GM21576 (cell line): ENCODE measurements around the gene TRIM60.
"Not testable (repeated sequence)": the region's sequence is repeated elsewhere in the genome, so short reads cannot be mapped to it uniquely, and the experiment has no call there.

Experiments
- ATAC-seq: cut with Tn5 transposase; IDR thresholded peaks from one replicate; pipeline ENCODE4 v1.9.1; 2021; ENCODE audit warnings: mild to moderate bottlenecking, moderate library complexity; ENCODE audit not compliant: unreplicated experiment

Gene TRIM60

GRCh38 chr4:165052627-165053026, 20.8 kb downstream of the TRIM60 start:
- no peak for ATAC-seq

- no peak for ATAC-seq
Measured at GRCh38 chr4:165053645-165054044, 21.8 kb downstream of the TRIM60 start, which contains the start of gene TRIM75. TRIM75 (plus strand) TSS chr4:165053866; CDS start chr4:165059148, 5,282 bp downstream.

- ATAC-seq = no peak
Measured at GRCh38 chr4:165055601-165056000, 23.8 kb downstream of the TRIM60 start.

DNA sequence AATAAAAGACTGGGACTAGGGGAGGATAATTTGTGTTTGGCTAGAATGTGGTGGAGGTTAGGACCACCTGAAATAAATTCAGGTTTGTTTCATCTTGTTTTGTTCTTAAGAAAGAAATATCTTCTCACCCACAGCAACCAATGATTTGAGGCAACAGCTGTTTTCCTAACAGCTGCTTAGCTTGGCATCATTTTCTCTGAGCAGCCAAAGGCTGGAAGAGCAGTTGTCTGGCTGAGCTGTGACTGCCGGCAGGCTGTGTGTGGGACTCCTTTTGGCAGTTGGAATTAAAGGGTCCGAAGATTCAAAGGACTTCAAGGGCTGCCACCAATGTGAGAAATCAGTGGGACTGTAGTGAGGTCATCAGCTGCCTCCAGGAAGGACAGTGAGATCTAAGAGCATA, 26.9 kb downstream of the TRIM60 start:
- ATAC-seq = no peak

DNA sequence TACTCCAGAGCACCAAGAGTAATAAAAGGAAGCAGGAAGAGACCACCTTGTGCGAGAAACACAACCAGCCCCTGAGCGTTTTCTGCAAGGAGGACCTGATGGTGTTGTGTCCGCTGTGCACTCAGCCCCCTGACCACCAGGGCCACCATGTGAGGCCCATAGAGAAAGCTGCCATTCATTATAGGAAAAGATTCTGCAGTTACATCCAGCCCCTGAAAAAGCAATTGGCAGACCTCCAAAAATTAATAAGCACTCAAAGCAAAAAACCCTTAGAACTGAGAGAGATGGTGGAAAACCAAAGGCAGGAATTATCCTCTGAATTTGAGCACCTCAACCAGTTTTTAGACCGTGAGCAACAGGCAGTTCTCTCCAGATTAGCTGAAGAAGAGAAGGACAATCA, 27.6 kb downstream of the TRIM60 start:
- no peak for ATAC-seq

- no peak for ATAC-seq
Measured at GRCh38 chr4:165060938-165061337, 29.1 kb downstream of the TRIM60 start.

GRCh38 chr4:165070560-165070959, 38.8 kb downstream of the TRIM60 start:
- ATAC-seq = no peak

- ATAC-seq = not testable (repeated sequence)
Measured at GRCh38 chr4:165073346-165073745, 41.5 kb downstream of the TRIM60 start.

DNA sequence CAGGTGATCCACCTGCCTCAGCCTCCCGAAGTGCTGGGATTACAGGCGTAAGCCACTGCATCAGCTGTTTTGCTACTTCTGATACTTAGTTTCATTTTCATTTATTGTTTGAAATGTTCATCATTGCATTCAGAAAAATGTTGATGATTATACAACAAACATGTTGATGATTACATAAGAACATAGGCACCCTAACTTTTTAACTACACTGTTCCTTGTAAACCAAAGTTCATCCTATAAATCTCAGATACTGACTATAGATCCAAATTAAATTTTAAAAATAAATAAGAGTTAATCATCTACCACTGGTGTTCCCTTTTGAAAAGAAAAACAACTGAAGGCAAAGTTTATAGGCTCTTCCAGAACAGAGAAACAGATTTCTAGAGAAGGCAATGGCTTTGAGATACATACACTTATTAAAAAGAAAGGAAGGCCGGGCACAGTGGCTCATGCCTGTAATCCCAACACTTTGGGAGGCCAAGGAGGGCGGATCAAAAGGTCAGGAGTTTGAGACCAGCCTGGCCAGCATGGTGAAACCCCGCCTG, 45.3 kb downstream of the TRIM60 start:
- no peak for ATAC-seq

GRCh38 chr4:165079476-165079875, 47.7 kb downstream of the TRIM60 start:
- no peak for ATAC-seq

- ATAC-seq = not testable (repeated sequence)
Measured at GRCh38 chr4:165084787-165085186, 53.0 kb downstream of the TRIM60 start.

DNA sequence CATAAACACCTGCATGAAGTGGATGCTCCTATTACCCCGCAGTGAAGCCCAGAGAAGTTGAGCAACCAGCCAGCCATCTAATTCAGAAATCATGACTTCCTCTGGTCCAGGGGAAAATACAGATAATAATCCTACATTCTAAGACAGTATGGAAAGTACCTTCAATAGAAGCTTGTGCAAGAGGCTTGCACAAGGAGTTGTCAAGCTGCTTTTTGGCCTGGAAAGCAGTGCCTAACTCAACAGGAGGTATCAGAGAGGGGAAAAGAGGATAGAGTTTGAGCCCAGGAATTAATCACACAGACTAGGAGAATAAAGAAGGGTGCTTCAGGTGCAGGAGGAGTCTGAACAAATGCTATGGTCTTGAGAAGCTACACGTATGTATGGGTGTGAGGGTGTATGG, 54.1 kb downstream of the TRIM60 start:
- no peak for ATAC-seq

DNA sequence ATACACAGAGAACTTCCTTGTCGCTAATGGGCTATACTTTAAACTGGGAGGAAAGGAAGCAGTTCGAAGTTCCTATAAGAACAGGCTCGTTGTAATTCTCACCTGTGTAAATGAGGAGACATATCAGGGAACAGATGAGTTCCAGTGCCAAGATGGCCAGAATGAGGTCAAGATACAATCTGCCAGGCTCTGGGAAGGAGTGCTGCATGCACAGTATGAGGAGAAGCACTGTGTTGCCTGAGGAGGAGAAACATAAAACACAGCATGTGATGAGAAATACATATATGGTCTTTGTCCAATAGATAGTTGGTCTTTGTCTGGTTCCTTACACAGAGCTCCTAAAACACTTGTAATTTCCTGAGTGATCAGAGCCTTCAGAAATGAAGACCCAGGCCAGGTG, 56.6 kb downstream of the TRIM60 start:
- ATAC-seq = no peak
